ENCODE measurements around the gene AFF3.

GRCh38 chr2:99691926-99692325 lies 450.5 kb downstream of the AFF3 start:
- TF ChIP-seq RAD21 (IDR thresholded peaks at IDR 0.05; ENCODE audit: insufficient read depth, low read depth, low read length) (no peak), CBFB (IDR thresholded peaks at IDR 0.05; ENCODE audit: low read depth) (no peak), MXI1 (IDR thresholded peaks at IDR 0.05; ENCODE audit: low read depth, low read length) (no peak), JUND (IDR thresholded peaks at IDR 0.05; ENCODE audit: low read depth, low read length) (no peak), MEF2A (IDR thresholded peaks at IDR 0.05; ENCODE audit: insufficient read depth, low read depth, low read length) (no peak), HCFC1 (IDR thresholded peaks at IDR 0.05; ENCODE audit: low read length) (no peak), EZH2 (IDR thresholded peaks at IDR 0.05; ENCODE audit: borderline replicate concordance, control insufficient read depth, low read depth, low read length) (no peak), FOXK2 (IDR thresholded peaks at IDR 0.05) (no peak)
- TF ChIP-seq, protein P1, sequence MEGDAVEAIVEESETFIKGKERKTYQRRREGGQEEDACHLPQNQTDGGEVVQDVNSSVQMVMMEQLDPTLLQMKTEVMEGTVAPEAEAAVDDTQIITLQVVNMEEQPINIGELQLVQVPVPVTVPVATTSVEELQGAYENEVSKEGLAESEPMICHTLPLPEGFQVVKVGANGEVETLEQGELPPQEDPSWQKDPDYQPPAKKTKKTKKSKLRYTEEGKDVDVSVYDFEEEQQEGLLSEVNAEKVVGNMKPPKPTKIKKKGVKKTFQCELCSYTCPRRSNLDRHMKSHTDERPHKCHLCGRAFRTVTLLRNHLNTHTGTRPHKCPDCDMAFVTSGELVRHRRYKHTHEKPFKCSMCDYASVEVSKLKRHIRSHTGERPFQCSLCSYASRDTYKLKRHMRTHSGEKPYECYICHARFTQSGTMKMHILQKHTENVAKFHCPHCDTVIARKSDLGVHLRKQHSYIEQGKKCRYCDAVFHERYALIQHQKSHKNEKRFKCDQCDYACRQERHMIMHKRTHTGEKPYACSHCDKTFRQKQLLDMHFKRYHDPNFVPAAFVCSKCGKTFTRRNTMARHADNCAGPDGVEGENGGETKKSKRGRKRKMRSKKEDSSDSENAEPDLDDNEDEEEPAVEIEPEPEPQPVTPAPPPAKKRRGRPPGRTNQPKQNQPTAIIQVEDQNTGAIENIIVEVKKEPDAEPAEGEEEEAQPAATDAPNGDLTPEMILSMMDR (IDR thresholded peaks at IDR 0.05 in 2 of 3, conservative IDR thresholded peaks at IDR 0.05 in 1 of 3; ENCODE audit: control insufficient read depth in 2 of 3, extremely low read depth in 1 of 3, insufficient read depth in 1 of 3, low read depth in 3 of 3, low read length in 3 of 3): no peak

Measured in GM12878 (cell line).